Measurements from ENCODE around the gene ADAM30. TPM values are rescaled to one million over a fixed set of nuclear protein-coding genes. Genes with fewer than 3 reads are reported as not detected.

The ADAM30 gene
- total and polyA plus RNA-seq, 2 of the 13 experiments (the other 11 are each of a cell fraction or from before 2014, with no cell fraction given) = not detected

GRCh38 chr1:119917304-119918055, 21.2 kb upstream of the ADAM30 start:
- no peak overlapping the region for H3K27ac ChIP-seq (ENCODE audit: extremely low read length, insufficient read depth, low read length)

More at GRCh38 chr1:119917304-119918055, 21.2 kb upstream of the ADAM30 start:
- POLR2A ChIA-PET = no interaction called here
- Histone ChIP-seq H3K4me1 (ENCODE audit: insufficient read depth, low read length) (no peaks in the 10 kb centered on the region), H3K79me2 (ENCODE audit: insufficient read depth, low read length) (no peaks in the 10 kb centered on the region), H4K20me1 (ENCODE audit: insufficient read depth, low read length) (no peaks in the 10 kb centered on the region), H3K9ac (ENCODE audit: insufficient read depth, low read depth, low read length) (no peak overlapping the region), H3K4me3 (replicated peaks in 1 of 3; ENCODE audit: insufficient read depth in 1 of 3, low read depth in 2 of 3, low read length in 3 of 3) (no peak overlapping the region), H3K27me3 (ENCODE audit: control insufficient read depth in 1 of 2, insufficient read depth in 2 of 2, low read length in 2 of 2) (no peaks in the 10 kb centered on the region), H2AFZ (ENCODE audit: low read length) (no peak overlapping the region), H3K9me3 (ENCODE audit: low read length) (no peaks in the 10 kb centered on the region), H3K36me3 (replicated peaks in 1 of 2; ENCODE audit: control insufficient read depth in 1 of 2, insufficient read depth in 2 of 2, low read length in 2 of 2) (peaks cover 9 to 27% of the 10 kb centered on the region in 2 experiments; a peak in 3 of 5 replicates), H3K4me2 (ENCODE audit: low read depth, low read length) (no peak overlapping the region)
- 84% methylated on average over 5 of the region's 5 CpGs for WGBS (ENCODE audit: low lambda C conversion rate)
- CTCF ChIA-PET (ENCODE audit: low intra/inter-chr PET ratio, low total read pairs) = no interaction called here
- in situ Hi-C loops (cut with HindIII; ENCODE audit: extremely low pct_ligation_motif_present, low pct_unique_long_range_greater_than_20kb) = no loop called here
- ATAC-seq (no peak), DNase-seq (ENCODE audit: low spot score) (no peak), FAIRE-seq (no peak)
- BruUV-seq (replicated peaks) = no TSS peak
- TF ChIP-seq ZNF670 (CRISPR knock-in tag; IDR thresholded peaks at IDR 0.05; ENCODE audit: borderline replicate concordance) = no peak
- TF ChIP-seq ZNF782 (CRISPR knock-in tag; IDR thresholded peaks at IDR 0.05; ENCODE audit: borderline replicate concordance) = no peak
- TF ChIP-seq ZXDC (CRISPR knock-in tag; IDR thresholded peaks at IDR 0.05) = no peak
- no peak for TF ChIP-seq ZNF850 (CRISPR knock-in tag; conservative IDR thresholded peaks at IDR 0.05)
- TF ChIP-seq IKZF4 (CRISPR knock-in tag; IDR thresholded peaks at IDR 0.05; ENCODE audit: borderline replicate concordance, low read depth, not compliant biosample characterization) = no peak
- no peak for TF ChIP-seq ZNF776 (CRISPR knock-in tag; IDR thresholded peaks at IDR 0.05)
- no peak for TF ChIP-seq HOXD1 (CRISPR knock-in tag; IDR thresholded peaks at IDR 0.05)
- no peak for TF ChIP-seq RARA (CRISPR knock-in tag; IDR thresholded peaks at IDR 0.05)
- TF ChIP-seq ZNF691 (CRISPR knock-in tag; IDR thresholded peaks at IDR 0.05; ENCODE audit: borderline replicate concordance, low read depth) = no peak
- TF ChIP-seq FOXA1 (IDR thresholded peaks at IDR 0.05) = no peak
- no peak for TF ChIP-seq FOXA1 (CRISPR knock-in tag; IDR thresholded peaks at IDR 0.05)
- TF ChIP-seq NRL (CRISPR knock-in tag; IDR thresholded peaks at IDR 0.05; ENCODE audit: borderline replicate concordance) = no peak
- intact Hi-C loops (cut with micrococcal nuclease; ENCODE audit: unreplicated experiment) = no loop called here

Data from HepG2 (cell line).